RWPE2 (cell line): ENCODE measurements around the gene PRR18.

Source experiments
- ATAC-seq: fragments of 200-7000 bp; cut with Tn5 transposase; 3 replicates; pipeline ENCODE4 v1.9.1; 2021; ENCODE audit warnings: low read depth
- DNase-seq: peaks from one replicate; pipeline ENCODE4 v3.0.0-alpha.2; 2020; ENCODE audit warnings: low spot score
- H3K27ac ChIP-seq: fragments of 450-650 bp; 2 replicates; pipeline ENCODE4 v1.5.1; 2017; ENCODE audit warnings: mild to moderate bottlenecking; ENCODE audit not compliant: poor library complexity, severe bottlenecking
- H3K27me3 ChIP-seq: fragments of 250-450 bp; sonication (Bioruptor Pico); 2 replicates; pipeline ENCODE4 v1.5.1; 2021; ENCODE audit warnings: mild to moderate bottlenecking, moderate library complexity; ENCODE audit not compliant: insufficient read depth, poor library complexity, severe bottlenecking
- H3K36me3 ChIP-seq: fragments of 250-450 bp; sonication (Bioruptor Pico); 2 replicates; pipeline ENCODE4 v1.5.1; 2020; ENCODE audit warnings: low read depth, mild to moderate bottlenecking, moderate library complexity
- H3K4me1 ChIP-seq: fragments of 250-450 bp; sonication (Bioruptor Pico); 2 replicates; pipeline ENCODE4 v1.5.1; 2021; ENCODE audit warnings: mild to moderate bottlenecking, moderate library complexity; ENCODE audit not compliant: insufficient read depth, poor library complexity, severe bottlenecking
- H3K4me3 ChIP-seq: fragments of 250-450 bp; sonication (Bioruptor Pico); 2 replicates; pipeline ENCODE4 v1.5.1; 2021; ENCODE audit warnings: mild to moderate bottlenecking, moderate library complexity; ENCODE audit not compliant: severe bottlenecking
- H3K9me3 ChIP-seq: fragments of 250-450 bp; sonication (Bioruptor Pico); 2 replicates; pipeline ENCODE4 v1.5.1; 2021; ENCODE audit warnings: mild to moderate bottlenecking, moderate library complexity; ENCODE audit not compliant: severe bottlenecking
- TF ChIP-seq, protein P1 (sequence below): fragments of 450-650 bp; IDR thresholded peaks from one replicate; pipeline ENCODE4 v1.5.1; 2017; ENCODE audit warnings: mild to moderate bottlenecking, moderate library complexity; ENCODE audit not compliant: poor library complexity, severe bottlenecking

Gene PRR18

GRCh38 chr6:166274739-166275370 lies 33.3 kb downstream of the PRR18 start:
- ATAC-seq, result no peak
- H3K27ac ChIP-seq, result no peak overlapping the region
- no peaks in the 10 kb centered on the region for H3K36me3 ChIP-seq
- TF ChIP-seq, protein P1, sequence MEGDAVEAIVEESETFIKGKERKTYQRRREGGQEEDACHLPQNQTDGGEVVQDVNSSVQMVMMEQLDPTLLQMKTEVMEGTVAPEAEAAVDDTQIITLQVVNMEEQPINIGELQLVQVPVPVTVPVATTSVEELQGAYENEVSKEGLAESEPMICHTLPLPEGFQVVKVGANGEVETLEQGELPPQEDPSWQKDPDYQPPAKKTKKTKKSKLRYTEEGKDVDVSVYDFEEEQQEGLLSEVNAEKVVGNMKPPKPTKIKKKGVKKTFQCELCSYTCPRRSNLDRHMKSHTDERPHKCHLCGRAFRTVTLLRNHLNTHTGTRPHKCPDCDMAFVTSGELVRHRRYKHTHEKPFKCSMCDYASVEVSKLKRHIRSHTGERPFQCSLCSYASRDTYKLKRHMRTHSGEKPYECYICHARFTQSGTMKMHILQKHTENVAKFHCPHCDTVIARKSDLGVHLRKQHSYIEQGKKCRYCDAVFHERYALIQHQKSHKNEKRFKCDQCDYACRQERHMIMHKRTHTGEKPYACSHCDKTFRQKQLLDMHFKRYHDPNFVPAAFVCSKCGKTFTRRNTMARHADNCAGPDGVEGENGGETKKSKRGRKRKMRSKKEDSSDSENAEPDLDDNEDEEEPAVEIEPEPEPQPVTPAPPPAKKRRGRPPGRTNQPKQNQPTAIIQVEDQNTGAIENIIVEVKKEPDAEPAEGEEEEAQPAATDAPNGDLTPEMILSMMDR, result no peak
- no peaks in the 10 kb centered on the region for H3K9me3 ChIP-seq
- no peaks in the 10 kb centered on the region for H3K4me1 ChIP-seq
- DNase-seq, result no peak
- H3K4me3 ChIP-seq, result no peak overlapping the region
- H3K27me3 ChIP-seq, result no peaks in the 10 kb centered on the region

- Histone ChIP-seq H3K4me1 (no peaks in the 10 kb centered on the region), H3K27me3 (no peaks in the 10 kb centered on the region)
- TF ChIP-seq, protein P1, result no peak
Measured at GRCh38 chr6:166274163-166274562, 34.0 kb downstream of the PRR18 start.

GRCh38 chr6:166271376-166271765 lies 36.8 kb downstream of the PRR18 start:
- no peak for ATAC-seq
- TF ChIP-seq, protein P1, result no peak
- Histone ChIP-seq H3K4me3 (no peak overlapping the region), H3K9me3 (no peaks in the 10 kb centered on the region), H3K27ac (no peak overlapping the region), H3K36me3 (no peaks in the 10 kb centered on the region), H3K4me1 (no peaks in the 10 kb centered on the region), H3K27me3 (no peaks in the 10 kb centered on the region)
- no peak for DNase-seq

More at GRCh38 chr6:166274163-166274562, 34.0 kb downstream of the PRR18 start:
- DNase-seq, result no peak
- Histone ChIP-seq H3K4me3 (no peak overlapping the region), H3K36me3 (no peaks in the 10 kb centered on the region), H3K27ac (no peak overlapping the region), H3K9me3 (no peaks in the 10 kb centered on the region)
- ATAC-seq, result no peak

GRCh38 chr6:166270706-166271375 lies 37.4 kb downstream of the PRR18 start:
- no peaks in the 10 kb centered on the region for H3K36me3 ChIP-seq
- TF ChIP-seq, protein P1, result no peak
- DNase-seq, result no peak
- no peak overlapping the region for H3K4me3 ChIP-seq
- no peaks in the 10 kb centered on the region for H3K27me3 ChIP-seq
- no peak overlapping the region for H3K27ac ChIP-seq
- ATAC-seq, result no peak
- no peaks in the 10 kb centered on the region for H3K9me3 ChIP-seq
- no peaks in the 10 kb centered on the region for H3K4me1 ChIP-seq
